Fibroblast of the aortic adventitia (primary cell): ENCODE measurements around the gene RBM38. TPM values are rescaled to one million over a fixed set of nuclear protein-coding genes. Genes with fewer than 3 reads are reported as not detected.

ENCODE experiments used
- DNase-seq: peaks from one replicate; pipeline ENCODE4 v3.0.0-alpha.2; 2010; ENCODE audit warnings: low read depth
- H3K4me3 ChIP-seq: 2 replicates; pipeline ENCODE4 v1.5.1; 2011; ENCODE audit warnings: low read depth, mild to moderate bottlenecking, control low read depth, low read length, moderate library complexity
- CTCF ChIP-seq: IDR thresholded peaks from 2 replicates; pipeline ENCODE4 v1.5.1; 2011; ENCODE audit warnings: mild to moderate bottlenecking, low read length, control low read depth, inconsistent platforms; ENCODE audit not compliant: insufficient read depth
- total RNA-seq: library from RNA; depleted of rRNA; stranded (reverse); fragments of >200 nt; gene quantifications from 2 replicates; pipeline ENCODE4 v1.2.3, GENCODE V29; 2012; ENCODE audit warnings: low replicate concordance

Gene RBM38
- total RNA-seq, 1 donor: 6.1 TPM

GRCh38 chr20:57433657-57434389 lies 42.6 kb downstream of the RBM38 start:
- H3K4me3 ChIP-seq: no peak overlapping the region
- DNase-seq: no peak
- TF ChIP-seq CTCF: no peak

GRCh38 chr20:57434390-57434700 lies 43.1 kb downstream of the RBM38 start:
- DNase-seq: no peak
- TF ChIP-seq CTCF: no peak
- H3K4me3 ChIP-seq: no peak overlapping the region

GRCh38 chr20:57435105-57435497 lies 43.9 kb downstream of the RBM38 start:
- TF ChIP-seq CTCF: no peak
- H3K4me3 ChIP-seq: no peak overlapping the region
- DNase-seq: no peak

- DNase-seq: no peak
- no peak for TF ChIP-seq CTCF
- no peak overlapping the region for H3K4me3 ChIP-seq
Observed at GRCh38 chr20:57435498-57436222, 44.5 kb downstream of the RBM38 start.

- TF ChIP-seq CTCF: no peak
- no peak overlapping the region for H3K4me3 ChIP-seq
- no peak for DNase-seq
Observed at GRCh38 chr20:57436223-57436545, 45.0 kb downstream of the RBM38 start.

GRCh38 chr20:57437267-57437666 lies 46.1 kb downstream of the RBM38 start:
- no peak for TF ChIP-seq CTCF
- no peak overlapping the region for H3K4me3 ChIP-seq
- no peak for DNase-seq
